K562 (cell line): ENCODE results near the gene CENPA. TPM values are rescaled to one million over a fixed set of nuclear protein-coding genes. Genes with fewer than 3 reads are reported as not detected.

Experiments used
- ETV1 ChIP-seq: fragments of 450-650 bp; conservative IDR thresholded peaks from 2 replicates; pipeline ENCODE4 v1.6.1; 2016; ENCODE audit warnings: missing genetic modification characterization, control low read depth, low read depth, missing compliant biosample characterization
- FOXO4 ChIP-seq: fragments of 450-650 bp; formaldehyde crosslinking; IDR thresholded peaks from 2 replicates; pipeline ENCODE4 v1.4.0; 2020; ENCODE audit warnings: mild to moderate bottlenecking, moderate library complexity
- GTF2E2 ChIP-seq: fragments of 200-800 bp; sonication (Bioruptor generic); IDR thresholded peaks from 2 replicates; pipeline ENCODE4 v1.6.1; 2016; ENCODE audit warnings: missing genetic modification characterization, missing compliant biosample characterization
- ILK ChIP-seq: fragments of 450-650 bp; IDR thresholded peaks from 2 replicates; pipeline ENCODE4 v1.6.1; 2016; ENCODE audit warnings: missing genetic modification characterization, low read depth, mild to moderate bottlenecking, missing compliant biosample characterization, moderate library complexity, borderline replicate concordance
- KLF16 ChIP-seq: IDR thresholded peaks from 2 replicates; pipeline ENCODE4 v1.6.1; 2016; ENCODE audit warnings: antibody characterized with exemption
- MAFG ChIP-seq: fragments of 450-650 bp; conservative IDR thresholded peaks from 2 replicates; pipeline ENCODE4 v1.6.1; 2016; ENCODE audit warnings: missing genetic modification characterization, missing compliant biosample characterization
- MNT ChIP-seq, 2 experiments: fragments of 450-650 bp; conservative IDR thresholded peaks; 2 replicates each; pipeline ENCODE4 v1.6.1; 2017; ENCODE audit warnings: mild to moderate bottlenecking in 2 of 2, moderate library complexity in 2 of 2
- NCOA2 ChIP-seq, 2 experiments: fragments of 450-650 bp; IDR thresholded peaks; 2 replicates each; pipeline ENCODE4 v1.6.1; 2018; ENCODE audit warnings: mild to moderate bottlenecking in 2 of 2, moderate library complexity in 1 of 2; ENCODE audit not compliant: partially characterized antibody in 2 of 2
- NFIX ChIP-seq: fragments of 250-450 bp; sonication (Bioruptor Pico); IDR thresholded peaks from 2 replicates; pipeline ENCODE4 v1.4.0; 2020; ENCODE audit warnings: low read depth, mild to moderate bottlenecking, moderate library complexity
- OTX1 ChIP-seq: fragments of 450-650 bp; formaldehyde crosslinking; IDR thresholded peaks from 2 replicates; pipeline ENCODE4 v1.4.0; 2022; ENCODE audit warnings: mild to moderate bottlenecking
- RFX7 ChIP-seq: fragments of 250-450 bp; sonication (Bioruptor Pico); IDR thresholded peaks from 2 replicates; pipeline ENCODE4 v1.5.1; 2021; ENCODE audit warnings: mild to moderate bottlenecking
- SMARCA4 ChIP-seq: fragments of 450-650 bp; IDR thresholded peaks from 2 replicates; pipeline ENCODE4 v1.6.1; 2016
- ZFX ChIP-seq: sonication (generic); formaldehyde crosslinking; IDR thresholded peaks from 2 replicates; pipeline ENCODE4 v1.8.0; 2022; ENCODE audit warnings: mild to moderate bottlenecking, missing genetic modification reagents, moderate library complexity
- ZNF197 ChIP-seq: fragments of 200-800 bp; sonication (Bioruptor generic); IDR thresholded peaks from 2 replicates; pipeline ENCODE4 v1.6.1; 2016; ENCODE audit warnings: low read depth, missing genetic modification characterization, missing compliant biosample characterization
- ZNF507 ChIP-seq: conservative IDR thresholded peaks from 2 replicates; pipeline ENCODE4 v1.6.1; 2017; ENCODE audit warnings: missing genetic modification characterization, missing compliant biosample characterization
- ZNF551 ChIP-seq: fragments of 250-450 bp; sonication (Bioruptor Pico); IDR thresholded peaks from 2 replicates; pipeline ENCODE4 v1.5.0; 2021; ENCODE audit warnings: mild to moderate bottlenecking, moderate library complexity
- ZNF668 ChIP-seq: fragments of 250-450 bp; sonication (Bioruptor Pico); IDR thresholded peaks from 2 replicates; pipeline ENCODE4 v1.8.0; 2022; ENCODE audit warnings: mild to moderate bottlenecking, inconsistent platforms
- ZNF695 ChIP-seq: fragments of 450-650 bp; formaldehyde crosslinking; IDR thresholded peaks from 2 replicates; pipeline ENCODE4 v1.4.0; 2020; ENCODE audit warnings: mild to moderate bottlenecking, moderate library complexity
- ZNF717 ChIP-seq: fragments of 250-450 bp; sonication (Bioruptor Pico); IDR thresholded peaks from 2 replicates; pipeline ENCODE4 v1.5.0; 2021
- ZNF766 ChIP-seq: fragments of 200-800 bp; sonication (Bioruptor generic); conservative IDR thresholded peaks from 2 replicates; pipeline ENCODE4 v1.6.1; 2016; ENCODE audit warnings: missing genetic modification characterization, missing compliant biosample characterization
- polyA plus RNA-seq, 8 experiments: library from polyadenylated mRNA; depleted of rRNA in 4 of 8; stranded (reverse) in 5 of 8; unstranded in 3 of 8; fragments of >200 nt; fragmentation: Nextera tagmentation in 2 of 8; fragmentation: Illumina TruSeq in 1 of 8; extraction: Ambion mirVana in 2 of 8; extraction: Trizol in 1 of 8; gene quantifications; 2 replicates each; pipeline versions ENCODE4 v1.2.1 to v1.2.3, GENCODE V29; 2011 to 2014; ENCODE audit warnings: inconsistent platforms in 1 of 8, missing spikeins in 1 of 8
- total RNA-seq, 7 experiments: library from RNA; depleted of rRNA in 6 of 7; stranded (reverse); fragments of >200 nt in 6 of 7; fragmentation: Illumina TruSeq in 2 of 7; extraction: Trizol in 2 of 7; gene quantifications; 2 replicates each; pipeline versions ENCODE4 v1.2.1 to v1.2.3, GENCODE V29; 2011 to 2021; ENCODE audit warnings: low replicate concordance in 1 of 7
- TF ChIP-seq, protein P1 (sequence below): fragments of 450-650 bp; formaldehyde crosslinking; IDR thresholded peaks from 2 replicates; pipeline ENCODE4 v1.4.0; 2022; ENCODE audit warnings: missing genetic modification characterization

The CENPA gene
- total and polyA plus RNA-seq, 9 of the 15 experiments (the other 6 are each of a cell fraction or from before 2014, with no cell fraction given): 11.3 to 61.7 (median 44.7) TPM

DNA sequence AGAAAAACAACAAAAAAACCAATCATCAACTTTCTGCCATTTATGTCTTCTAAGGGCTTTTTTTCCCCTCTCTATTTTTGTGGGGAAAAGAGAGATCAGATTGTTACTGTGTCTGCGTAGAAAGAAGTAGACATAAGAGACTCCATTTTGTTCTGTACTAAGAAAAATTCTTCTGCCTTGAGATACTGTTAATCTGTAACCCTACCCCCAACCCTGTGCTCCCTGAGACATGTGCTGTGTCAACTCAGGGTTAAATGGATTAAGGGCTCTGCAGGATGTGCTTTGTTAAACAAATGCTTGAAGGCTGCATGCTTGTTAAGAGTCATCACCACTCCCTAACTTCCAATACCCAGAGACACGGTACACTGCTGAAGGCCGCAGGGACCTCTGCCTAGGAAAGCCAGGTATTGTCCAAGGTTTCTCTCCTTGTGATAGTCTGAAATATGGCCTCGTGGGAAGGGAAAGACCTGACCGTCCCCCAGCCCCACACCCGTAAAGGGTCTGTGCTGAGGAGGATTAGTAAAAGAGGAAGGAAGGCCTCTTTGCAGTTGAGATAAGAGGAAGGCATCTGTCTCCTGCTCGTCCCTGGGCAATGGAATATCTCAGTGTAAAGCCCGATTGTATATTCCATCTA is 36.0 kb upstream of the CENPA start (continued):
- TF ChIP-seq ZNF197 (CRISPR knock-in tag) (peak; percentile 96), NFIX (peak; percentile 36; the same call in 1 of the 2 replicates), OTX1 (peak; percentile 70; the same call in 1 of the 2 replicates), ZNF717 (CRISPR knock-in tag) (peak; percentile 62; the same call in 1 of the 2 replicates), ZNF695 (peak; percentile 85; the same call in 1 of the 2 replicates), FOXO4 (peak; percentile 90), ETV1 (tag) (peak; percentile 71), SMARCA4 (peak; percentile 86), MAFG (tag) (0 out of 2 replicates have a peak, but pooled peaks have one; percentile 30), ZNF551 (CRISPR knock-in tag) (peak; percentile 60; the same call in 1 of the 2 replicates), NCOA2 (IDR thresholded peaks at IDR 0.05; ENCODE audit: partially characterized antibody in 2 of 2) (peak in 1 of 2 experiments; percentile 68), ZNF507 (tag) (peak; percentile 50), MNT (conservative IDR thresholded peaks at IDR 0.05) (peak; percentile 53 to 70; a peak in 3 of 4 replicates), RFX7 (CRISPR knock-in tag) (peak; percentile 66; the same call in 1 of the 2 replicates), ZNF766 (CRISPR knock-in tag) (peak; percentile 97), ZNF668 (CRISPR knock-in tag) (peak; percentile 97), ZFX (CRISPR knock-in tag) (peak; percentile 63; the same call in 1 of the 2 replicates), ILK (tag) (peak; percentile 90), KLF16 (peak; percentile 56; the same call in 1 of the 2 replicates), GTF2E2 (tag) (peak; percentile 52; the same call in 1 of the 2 replicates)
- TF ChIP-seq, protein P1, sequence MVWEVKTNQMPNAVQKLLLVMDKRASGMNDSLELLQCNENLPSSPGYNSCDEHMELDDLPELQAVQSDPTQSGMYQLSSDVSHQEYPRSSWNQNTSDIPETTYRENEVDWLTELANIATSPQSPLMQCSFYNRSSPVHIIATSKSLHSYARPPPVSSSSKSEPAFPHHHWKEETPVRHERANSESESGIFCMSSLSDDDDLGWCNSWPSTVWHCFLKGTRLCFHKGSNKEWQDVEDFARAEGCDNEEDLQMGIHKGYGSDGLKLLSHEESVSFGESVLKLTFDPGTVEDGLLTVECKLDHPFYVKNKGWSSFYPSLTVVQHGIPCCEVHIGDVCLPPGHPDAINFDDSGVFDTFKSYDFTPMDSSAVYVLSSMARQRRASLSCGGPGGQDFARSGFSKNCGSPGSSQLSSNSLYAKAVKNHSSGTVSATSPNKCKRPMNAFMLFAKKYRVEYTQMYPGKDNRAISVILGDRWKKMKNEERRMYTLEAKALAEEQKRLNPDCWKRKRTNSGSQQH (CRISPR knock-in tag): peak; percentile 82; the same call in 1 of the 2 replicates
